ENCODE results near the gene ATP6V1B1. TPM values are rescaled to one million over a fixed set of nuclear protein-coding genes. Genes with fewer than 3 reads are reported as not detected.

ATP6V1B1 gene
- total RNA-seq, 1 donor from 2014 or later = not detected

DNA sequence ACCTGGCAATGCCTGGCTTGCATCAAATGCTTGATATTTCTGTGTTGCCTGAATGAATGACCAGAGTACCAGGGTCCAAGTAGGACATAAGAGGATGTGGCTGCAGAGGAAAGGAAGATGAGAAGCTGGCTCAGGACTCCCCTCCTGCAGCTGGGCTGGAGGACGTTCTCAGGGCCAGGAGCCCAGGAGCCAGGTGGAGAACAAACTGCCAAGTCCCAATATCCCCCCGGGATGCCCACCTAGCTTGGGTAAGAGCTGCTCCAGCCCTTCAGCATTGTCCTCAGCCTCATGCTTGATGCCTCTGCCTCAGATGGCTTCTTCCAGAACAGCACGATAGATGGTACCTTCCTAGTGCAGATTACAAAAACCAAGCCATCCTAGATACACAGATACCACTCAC, 8.6 kb upstream of the ATP6V1B1 start:
- DNase-seq = no peak

DNA sequence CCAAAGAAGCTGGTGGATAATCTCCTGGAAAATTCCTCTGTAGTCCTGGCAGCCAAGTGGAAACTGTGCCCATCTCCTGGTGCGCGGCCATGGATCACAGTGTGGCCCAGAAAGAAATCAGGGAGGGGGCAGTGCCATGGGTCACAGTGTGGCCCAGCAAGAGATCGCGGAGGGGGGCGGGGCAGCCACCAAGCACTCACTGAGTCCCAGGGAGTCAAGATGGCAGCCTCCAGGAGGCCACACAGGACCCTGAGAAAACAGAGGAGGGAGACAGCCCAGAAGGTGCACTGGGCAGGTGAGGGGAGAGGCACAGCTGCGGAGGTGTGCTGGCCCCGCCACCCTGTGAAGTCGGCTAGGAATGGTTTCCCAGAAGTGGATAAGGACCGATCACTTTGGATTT, 8.1 kb upstream of the ATP6V1B1 start:
- no peak for DNase-seq

DNA sequence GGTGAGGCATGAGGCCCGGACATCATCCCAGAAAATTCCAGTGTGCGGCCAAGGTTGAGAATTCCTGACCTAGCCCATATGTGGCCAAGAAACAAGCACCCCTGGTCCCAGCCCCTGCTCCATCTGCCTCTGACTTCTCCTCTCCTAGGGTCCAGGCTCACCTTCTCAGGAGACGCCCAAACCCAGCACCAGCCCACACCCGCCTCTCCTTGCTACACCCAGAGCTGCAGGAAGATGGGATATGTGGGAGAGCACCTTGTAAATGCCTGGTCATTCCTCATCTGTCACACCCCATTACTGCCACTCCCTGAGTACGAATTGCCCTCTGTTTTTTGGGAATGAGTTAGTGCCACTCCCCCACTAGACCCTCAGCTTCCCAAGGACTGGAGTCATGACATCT, 7.3 kb upstream of the ATP6V1B1 start:
- no peak for DNase-seq

DNA sequence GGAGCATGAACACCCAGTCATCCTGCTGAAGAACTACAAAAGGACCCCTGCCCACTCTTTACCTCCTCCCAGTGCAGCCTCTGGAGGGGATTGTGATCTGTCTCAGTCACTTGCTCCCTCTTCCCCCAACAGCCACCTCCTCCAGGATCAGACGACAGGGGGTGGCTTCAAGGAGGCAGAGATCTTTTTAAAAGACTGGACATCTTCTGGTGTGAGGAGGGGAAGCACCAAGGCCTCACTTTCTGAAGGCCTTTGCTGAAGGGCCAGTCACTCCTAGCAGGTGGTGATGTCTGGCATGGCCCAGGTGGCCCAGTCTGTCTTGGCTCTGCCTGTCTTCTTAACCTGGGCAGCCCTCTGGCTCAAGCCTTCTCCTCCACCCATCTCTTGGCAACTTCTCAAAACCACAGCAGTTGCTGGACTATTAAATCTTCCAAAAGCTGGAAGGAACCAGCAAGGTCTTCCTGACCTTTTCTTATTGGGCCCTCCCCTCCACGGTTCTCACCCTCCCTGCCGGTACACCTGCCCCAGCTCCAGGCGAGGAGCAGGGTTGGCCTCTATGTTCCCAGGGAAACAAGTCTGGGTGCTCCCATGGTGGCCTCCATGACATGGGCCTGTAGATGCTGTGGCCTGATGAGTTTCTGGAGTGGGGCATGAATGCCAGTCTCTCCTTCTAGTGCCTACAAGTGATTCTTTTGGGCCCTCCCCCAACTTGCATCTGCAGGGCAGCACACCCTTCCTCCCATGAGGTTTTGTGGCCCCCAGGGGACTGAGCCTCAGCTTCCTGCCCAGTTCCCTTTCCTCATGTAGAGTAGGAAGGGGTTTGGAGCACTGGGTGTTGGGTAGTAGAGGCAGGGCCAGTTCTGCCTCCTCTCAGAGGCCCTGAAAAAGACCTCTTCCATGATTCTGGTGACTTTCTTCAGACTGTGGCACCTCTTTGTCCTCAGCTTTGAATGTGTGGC, 5.0 kb upstream of the ATP6V1B1 start:
- DNase-seq = no peak

DNA sequence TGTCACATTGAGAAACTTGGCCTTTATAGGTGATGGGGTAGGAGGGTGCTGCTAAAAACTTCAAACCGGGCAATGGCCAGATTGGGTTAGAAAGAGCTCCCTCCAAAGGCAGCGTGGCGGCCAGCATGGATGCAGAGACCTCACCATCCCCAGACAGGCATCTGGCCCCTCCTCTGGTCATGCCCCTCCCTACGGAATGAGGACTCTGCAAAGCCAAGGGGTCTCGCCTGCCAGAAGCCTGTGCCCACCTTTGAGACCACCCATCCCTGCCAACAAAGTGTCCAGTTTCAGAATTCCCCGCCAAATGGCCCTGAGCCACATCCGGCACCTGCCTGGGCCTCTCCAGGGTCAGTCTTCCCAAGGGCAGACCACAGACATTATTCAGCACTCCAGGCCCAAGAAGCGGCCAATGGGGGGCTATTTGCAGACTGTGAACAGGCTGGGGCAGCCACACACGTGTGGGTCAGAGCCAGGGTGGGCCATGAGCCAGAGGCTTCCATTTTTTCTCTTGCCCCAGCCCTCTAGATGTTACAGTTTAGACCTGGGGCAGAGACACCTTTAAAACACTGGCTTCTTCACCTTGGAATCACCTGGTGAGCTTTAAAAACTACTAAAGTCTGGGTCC, 4.2 kb upstream of the ATP6V1B1 start:
- no peak for DNase-seq

DNA sequence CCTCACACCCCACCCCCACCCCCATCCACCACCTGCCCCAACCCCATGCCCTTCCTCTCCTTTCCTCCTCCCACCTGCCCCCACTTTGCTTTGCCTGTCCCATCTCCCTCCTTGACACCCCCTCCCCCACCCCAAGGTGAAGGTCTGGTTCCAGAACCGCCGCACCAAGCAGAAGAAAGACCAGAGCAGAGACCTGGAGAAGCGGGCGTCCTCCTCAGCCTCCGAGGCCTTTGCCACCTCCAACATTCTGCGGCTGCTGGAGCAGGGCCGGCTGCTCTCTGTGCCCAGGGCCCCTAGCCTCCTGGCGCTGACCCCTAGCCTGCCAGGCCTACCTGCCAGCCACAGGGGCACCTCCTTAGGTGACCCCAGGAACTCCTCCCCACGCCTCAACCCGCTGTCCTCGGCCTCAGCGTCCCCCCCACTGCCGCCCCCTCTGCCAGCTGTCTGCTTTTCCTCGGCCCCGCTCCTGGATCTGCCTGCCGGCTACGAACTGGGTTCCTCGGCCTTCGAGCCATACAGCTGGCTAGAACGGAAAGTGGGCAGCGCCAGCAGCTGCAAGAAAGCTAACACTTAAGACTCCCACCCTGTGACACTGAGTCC, 3.0 kb upstream of the ATP6V1B1 start:
- no peak for DNase-seq

DNA sequence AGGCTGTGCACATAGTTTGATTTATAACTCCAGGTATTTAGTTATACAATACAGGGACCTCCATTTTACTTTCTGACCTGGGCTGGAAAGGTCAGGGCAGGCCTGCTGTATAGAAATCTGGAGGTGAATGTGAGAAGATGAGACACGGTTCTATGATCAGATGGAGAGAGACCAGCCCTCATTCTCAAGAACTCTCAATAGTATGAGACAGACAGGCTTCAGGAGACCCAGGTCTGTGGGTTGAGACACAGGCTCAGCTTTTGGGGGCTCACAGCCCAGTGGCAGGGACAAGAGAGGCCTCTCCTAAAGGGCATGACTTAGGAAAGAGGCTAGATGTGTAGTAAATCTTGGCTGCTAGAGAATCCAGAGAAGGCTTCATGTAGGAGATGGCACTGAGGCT, 719 bp upstream of the ATP6V1B1 start:
- no peak for DNase-seq

DNA sequence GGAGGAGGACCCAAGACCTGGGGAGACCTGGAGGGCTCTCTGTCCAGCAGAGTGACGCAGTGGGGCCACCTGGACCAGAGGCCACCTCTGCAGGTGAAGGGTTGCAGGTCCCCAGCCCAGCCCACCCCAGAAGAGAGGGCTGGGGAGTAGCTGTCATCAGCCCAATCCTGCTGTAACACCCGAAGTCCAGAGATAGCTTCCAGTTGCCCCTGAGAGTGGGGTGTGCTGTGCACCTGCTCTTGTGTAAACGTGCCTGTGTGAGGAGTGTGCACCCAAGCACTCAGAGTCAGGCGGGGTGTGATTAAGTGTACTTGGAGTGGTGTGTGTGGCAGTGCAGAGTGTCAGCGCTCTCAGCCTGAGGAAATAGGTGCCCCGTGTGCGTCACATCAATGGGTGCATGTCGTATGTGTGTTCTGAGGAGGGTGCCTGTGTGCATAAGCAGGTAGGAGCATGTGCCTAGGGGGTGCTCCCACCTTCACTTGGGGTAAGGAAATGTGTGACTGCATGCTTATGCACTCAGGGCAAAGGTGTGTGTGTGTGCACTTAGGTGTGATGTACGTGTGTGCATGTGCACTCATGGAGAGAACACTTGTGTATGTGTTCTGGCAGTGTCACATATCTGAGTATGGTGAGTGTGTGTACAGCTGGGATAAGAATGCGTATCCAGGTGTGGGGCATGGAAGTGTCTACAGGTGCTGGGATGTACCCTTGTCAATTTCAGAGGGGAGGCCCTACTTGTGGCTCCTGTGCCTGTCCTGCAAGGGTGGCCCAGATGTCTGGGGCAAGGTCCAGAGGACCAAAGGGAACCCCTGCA, 672 bp downstream of the ATP6V1B1 start:
- no peak for DNase-seq

DNA sequence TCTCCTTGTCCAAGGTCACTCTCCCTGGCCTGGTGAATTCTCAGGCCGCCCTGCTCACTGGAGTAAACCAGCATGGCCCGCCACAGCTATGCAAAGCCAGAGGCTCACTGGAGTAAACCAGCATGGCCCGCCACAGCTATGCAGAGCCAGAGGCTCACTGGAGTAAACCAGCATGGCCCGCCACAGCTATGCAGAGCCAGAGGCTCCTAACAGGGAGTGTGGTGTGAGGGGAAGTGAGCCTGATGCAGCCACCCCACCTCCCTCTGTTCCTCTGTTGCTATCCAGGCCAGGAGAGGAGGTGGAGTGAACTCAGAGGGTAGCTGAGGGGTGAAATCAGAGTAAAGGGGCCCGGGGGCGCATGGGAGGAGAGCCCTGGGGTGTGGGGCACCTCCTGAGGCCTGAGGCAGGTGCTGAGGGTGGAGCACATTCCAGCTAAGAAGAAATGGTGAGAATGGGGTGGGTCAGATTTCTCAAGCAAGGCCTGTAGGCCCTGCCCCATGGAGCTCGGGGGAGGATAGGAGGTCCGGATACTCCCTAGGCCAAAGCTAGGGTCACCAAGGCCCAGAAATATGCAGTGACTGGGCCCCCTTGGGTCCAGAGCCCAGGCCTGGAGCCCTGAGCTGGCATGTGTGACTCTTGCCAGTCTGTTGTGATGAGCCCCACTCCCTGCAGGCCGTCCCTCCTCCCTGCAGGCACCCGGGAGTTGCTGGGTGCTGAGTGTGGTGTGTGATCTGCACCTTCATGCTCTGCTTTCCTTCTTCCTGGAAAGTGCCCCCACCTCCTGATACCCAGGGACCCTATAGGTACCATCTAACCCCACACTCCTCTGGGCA, 1.5 kb downstream of the ATP6V1B1 start:
- DNase-seq = no peak

DNA sequence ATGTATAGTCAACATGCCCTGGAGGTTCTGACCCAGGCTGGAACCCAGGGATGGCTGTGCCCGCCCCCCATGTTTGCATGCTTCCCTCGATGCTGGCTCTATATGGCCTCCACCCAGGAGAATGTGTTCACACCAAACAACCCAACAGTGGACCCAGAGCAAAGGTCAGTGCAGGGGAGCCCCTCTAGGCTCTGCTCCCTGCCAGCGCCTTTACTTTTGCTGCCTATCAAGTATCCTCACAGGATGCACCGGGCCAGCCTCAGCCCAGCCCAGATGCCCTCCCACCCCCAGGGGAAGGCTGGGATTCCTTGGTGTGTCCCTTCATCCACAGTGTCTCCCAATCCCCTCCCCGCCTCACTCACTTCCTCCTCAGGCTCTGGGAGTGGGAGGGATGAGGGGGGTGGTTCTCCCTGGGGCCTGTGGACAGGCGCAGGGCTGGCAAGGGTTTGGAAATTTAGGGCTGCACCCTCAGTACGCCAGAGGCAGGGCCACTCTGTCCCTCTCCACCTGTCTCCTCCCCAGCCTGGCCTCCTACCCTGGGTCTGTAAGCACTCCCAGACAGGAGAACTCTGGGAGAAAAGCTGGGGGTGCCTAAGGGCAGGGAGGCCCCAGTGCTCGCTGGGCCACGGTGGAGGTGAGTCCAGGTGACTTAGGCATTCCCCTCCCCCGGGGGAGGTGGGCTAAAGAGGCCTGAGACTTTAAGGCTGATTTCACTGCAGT, 2.3 kb downstream of the ATP6V1B1 start:
- no peak for DNase-seq

DNA sequence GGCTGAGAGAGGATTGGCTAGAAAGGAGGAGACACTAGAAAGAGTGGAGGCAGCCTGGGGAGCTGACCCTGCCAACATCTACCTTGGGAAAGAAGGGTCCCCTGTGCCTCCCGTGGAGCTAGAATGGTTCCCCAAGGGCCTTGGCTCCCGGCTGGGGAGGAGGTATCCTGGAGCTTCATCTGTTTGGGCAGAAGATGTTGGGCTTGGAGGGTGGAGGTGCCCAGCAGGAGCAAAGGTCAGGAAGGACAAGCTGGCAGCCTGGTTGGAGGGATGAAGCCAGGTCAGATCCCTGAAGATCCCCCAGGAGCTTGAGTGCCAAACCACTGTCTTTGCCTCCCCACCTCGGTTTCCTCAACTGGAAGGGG, 2.9 kb downstream of the ATP6V1B1 start:
- DNase-seq = no peak

DNA sequence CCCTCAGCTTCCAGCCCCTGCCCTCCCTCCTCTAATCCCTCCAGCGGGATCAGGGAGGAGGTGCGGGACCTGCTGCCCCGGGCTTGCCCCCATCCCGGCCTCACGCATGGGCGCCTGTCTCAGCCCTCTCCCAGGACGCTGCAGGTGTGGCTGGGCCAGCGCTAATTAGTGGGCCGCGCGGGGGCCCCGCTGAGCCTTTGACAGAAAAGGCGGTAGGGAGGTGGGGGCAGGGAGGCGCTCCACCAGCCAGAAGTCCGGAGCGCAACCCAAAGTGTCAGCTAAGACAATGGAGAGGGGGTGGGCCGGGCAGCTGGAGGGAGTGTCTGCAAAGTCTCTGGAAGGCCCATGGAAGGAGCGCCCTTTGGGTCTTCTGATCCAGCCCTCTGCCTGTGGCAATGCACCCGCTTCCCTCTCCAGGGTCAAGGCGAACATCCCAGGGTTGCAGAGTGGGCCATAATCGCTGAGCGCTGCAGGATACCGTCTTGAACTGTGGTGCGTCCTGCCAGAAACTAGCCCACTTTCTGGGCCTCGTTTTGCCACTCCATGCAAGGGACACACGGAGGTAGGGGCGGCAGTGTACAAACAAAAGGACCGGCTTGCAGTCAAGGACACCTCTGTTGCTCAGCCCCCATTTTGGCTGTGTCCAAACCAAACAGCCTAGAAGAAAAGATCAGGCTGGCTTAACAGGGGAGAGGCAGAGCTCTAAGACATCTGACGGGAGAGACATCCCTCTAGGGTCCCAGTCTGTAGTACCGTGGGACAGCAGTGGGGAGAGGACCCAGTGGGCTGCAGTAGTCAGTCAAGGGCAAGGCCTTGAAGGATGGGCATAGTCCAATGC, 3.5 kb downstream of the ATP6V1B1 start:
- DNase-seq = no peak

DNA sequence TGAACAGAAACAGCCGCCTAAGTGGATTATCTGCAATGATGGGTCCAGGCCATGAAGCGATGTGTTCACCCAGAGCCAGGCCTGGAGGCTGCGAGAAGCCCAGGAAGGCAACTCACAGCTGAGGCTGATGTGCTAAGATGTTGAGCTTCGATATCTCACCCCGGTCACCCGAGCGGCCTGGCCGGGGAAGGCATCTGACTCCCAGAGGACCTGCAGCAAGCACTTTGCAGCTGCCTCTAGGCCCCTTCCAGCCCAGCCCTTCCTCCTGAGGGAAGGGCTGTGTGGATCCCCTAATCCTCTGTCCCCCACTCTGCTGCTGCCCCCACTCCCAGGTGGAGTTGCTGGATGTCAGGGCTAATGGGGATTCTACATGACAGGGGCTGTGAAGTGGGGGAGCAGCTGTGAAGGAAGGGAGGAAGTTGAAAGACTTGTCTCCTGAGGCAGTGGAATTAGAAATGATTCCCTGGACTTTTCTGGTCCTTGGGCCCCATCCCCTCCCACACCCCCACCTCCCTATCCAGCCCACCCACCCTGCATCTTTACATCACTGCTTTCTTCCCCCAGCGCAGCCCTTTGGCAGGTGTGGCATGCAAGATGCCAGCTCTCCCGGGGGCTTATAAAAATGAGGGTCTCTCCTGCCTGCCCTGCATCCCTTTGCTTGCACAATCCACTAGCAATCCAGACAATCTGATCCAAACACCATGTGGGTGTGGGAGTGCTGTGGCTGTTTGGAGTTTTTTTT, 4.3 kb downstream of the ATP6V1B1 start:
- DNase-seq = no peak

DNA sequence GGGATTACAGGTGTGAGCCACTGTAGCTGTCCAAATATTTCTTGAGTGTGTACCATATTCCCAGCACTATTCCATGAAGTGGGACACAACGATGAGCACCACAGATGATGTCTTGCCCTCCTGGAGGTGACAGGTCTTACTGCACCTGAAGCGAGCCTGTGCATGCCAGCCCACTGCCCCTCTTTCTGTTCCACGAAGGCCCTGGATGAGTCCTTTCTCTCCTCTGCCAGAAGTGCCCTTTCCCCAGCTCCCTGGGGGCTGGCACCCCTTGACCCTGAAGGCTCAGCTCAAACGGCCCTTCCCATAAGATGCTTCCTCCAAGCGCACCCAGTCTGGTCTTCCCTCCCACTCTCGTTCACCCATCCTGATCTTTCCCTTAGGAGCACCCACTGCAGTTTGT, 5.5 kb downstream of the ATP6V1B1 start:
- no peak for DNase-seq

DNA sequence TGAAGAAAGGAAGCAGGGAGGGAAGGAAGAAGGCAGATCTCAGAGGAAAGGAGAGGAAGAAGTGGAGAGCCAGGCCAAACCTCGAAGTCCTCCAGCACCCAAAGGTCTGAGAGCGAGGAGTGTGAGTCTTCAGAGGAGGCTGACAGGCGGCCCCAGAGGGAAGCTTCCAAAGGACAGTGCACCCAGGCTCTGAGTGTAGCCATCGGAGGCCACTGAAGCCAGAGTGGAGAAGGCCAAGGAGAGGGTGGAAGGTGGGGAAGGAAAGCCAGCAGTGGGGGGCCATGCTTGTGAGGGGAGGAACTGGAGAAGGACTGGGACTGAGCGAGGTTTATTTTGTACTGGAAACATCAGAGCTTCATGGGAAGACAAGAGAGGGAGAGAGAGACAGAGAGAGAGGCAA, 6.0 kb downstream of the ATP6V1B1 start:
- DNase-seq = no peak

DNA sequence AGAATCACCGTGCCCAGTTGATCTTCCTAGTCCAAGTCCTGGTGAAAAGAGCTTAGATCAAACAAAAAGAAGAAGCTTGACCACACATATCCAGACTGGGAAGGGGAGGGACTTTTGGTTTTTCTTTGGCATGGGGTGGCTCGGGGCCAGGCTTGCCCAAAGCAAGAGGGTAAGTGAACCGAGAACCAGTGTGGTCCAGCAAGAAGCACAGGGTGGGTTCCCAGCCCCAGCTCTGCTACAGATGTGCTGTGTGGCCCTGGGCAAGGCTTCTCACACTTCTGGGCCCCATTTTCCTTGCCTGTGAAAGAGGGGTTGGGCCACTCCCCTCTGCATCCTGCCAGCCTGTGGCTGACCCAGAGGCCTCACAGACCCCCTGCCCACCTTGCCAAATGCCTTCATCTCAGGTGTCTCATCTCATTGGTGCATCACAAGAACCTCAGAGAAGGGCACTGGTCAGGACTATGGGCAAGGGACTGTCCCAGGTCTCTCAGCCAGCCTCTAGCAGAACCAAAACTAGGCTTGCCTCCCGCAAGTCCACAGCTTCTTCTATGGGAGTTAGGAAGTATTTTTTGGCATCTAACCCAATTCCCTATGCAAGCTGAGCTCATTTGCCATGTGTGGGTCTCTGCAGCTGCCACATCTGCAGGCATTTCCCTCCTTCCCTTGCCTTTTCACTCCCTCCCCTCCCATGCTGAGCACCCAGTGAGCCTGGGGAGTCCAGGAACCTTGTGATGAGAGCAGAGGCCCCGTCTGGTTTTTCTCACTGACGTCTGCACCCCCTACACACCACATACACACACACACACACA, 6.9 kb downstream of the ATP6V1B1 start:
- no peak for DNase-seq

DNA sequence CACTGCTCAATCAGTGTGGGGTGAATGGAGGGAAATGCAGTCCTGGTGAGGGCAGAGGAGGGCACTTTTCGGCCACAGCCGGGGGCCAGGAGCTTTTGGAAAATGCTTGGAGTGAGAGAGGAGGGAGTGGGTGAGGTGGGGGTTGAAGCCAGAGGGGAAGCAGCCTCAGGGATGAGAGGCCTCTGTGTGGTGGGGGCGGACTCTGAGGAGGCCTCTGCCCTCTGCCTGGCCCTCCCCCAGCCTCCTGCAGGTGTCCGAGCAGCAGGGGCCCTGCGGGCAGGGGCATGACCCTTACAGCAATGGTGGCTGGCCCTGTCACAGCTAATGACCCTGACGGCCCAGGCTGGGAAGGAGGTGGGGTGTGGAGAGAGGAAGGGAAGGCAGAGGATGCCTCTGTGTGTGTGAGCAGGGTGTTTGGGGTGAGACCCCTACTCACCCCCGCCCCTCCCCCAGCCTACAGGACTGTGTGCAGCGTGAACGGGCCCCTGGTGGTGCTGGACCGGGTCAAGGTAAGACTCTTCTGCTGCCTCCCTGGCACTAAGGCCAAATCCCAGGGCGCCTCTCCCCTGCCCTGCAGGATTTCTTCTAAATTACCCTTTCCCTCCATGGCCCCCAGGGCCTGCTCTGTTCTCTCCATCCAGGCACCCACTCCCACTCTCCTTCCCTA, 7.6 kb downstream of the ATP6V1B1 start:
- no peak for DNase-seq
